HepG2 (cell line): ENCODE measurements around the gene APOC3. TPM values are rescaled to one million over a fixed set of nuclear protein-coding genes. Genes with fewer than 3 reads are reported as not detected.

ENCODE experiments used
- BRCA1 ChIP-seq: sonication (generic); formaldehyde crosslinking; IDR thresholded peaks from 2 replicates; pipeline ENCODE4 v1.4.0; 2020; ENCODE audit warnings: missing genetic modification reagents
- BRD4 ChIP-seq: sonication (generic); formaldehyde crosslinking; IDR thresholded peaks from 2 replicates; pipeline ENCODE4 v1.4.0; 2020; ENCODE audit warnings: missing genetic modification reagents
- FOXP1 ChIP-seq, 2 experiments: fragments of 450-650 bp in 1 of 2; IDR thresholded peaks; 2 replicates each; pipeline ENCODE4 v1.6.1; 2017 to 2018; ENCODE audit warnings: antibody characterized with exemption in 1 of 2
- HOXA3 ChIP-seq: sonication (generic); formaldehyde crosslinking; IDR thresholded peaks from 2 replicates; pipeline ENCODE4 v1.5.0; 2020; ENCODE audit warnings: missing genetic modification reagents
- HOXA9 ChIP-seq: sonication (generic); formaldehyde crosslinking; IDR thresholded peaks from 2 replicates; pipeline ENCODE4 v1.8.1; 2022; ENCODE audit warnings: missing genetic modification reagents, mild to moderate bottlenecking, moderate library complexity, borderline replicate concordance
- JUN ChIP-seq: sonication (generic); formaldehyde crosslinking; IDR thresholded peaks from 2 replicates; pipeline ENCODE4 v1.4.0; 2020; ENCODE audit warnings: mild to moderate bottlenecking, missing genetic modification reagents
- KMT2B ChIP-seq: IDR thresholded peaks from 2 replicates; pipeline ENCODE4 v1.6.1; 2016; ENCODE audit warnings: missing genetic modification reagents, missing compliant biosample characterization
- MAZ ChIP-seq, 2 experiments: sonication (generic) in 1 of 2; formaldehyde crosslinking in 1 of 2; IDR thresholded peaks; 2 replicates each; pipeline versions ENCODE4 v1.5.0 to v1.6.1; 2012 to 2020; ENCODE audit warnings: low read depth in 2 of 2, mild to moderate bottlenecking in 2 of 2, borderline replicate concordance in 1 of 2, improper control_type of control experiment in 1 of 2, low read length in 1 of 2, missing genetic modification reagents in 1 of 2, moderate library complexity in 1 of 2
- MED8 ChIP-seq: sonication (generic); formaldehyde crosslinking; IDR thresholded peaks from 2 replicates; pipeline ENCODE4 v1.8.1; 2023; ENCODE audit warnings: mild to moderate bottlenecking, missing genetic modification reagents; ENCODE audit not compliant: insufficient replicate concordance
- NFRKB ChIP-seq: fragments of 450-650 bp; IDR thresholded peaks from 2 replicates; pipeline ENCODE4 v1.6.1; 2017
- NFYB ChIP-seq: sonication (generic); formaldehyde crosslinking; IDR thresholded peaks from 2 replicates; pipeline ENCODE4 v1.4.0; 2020; ENCODE audit warnings: missing genetic modification reagents
- NR2F1 ChIP-seq, 2 experiments: fragments of 450-650 bp in 1 of 2; formaldehyde crosslinking in 1 of 2; IDR thresholded peaks; 2 replicates each; pipeline versions ENCODE4 v1.5.0 to v1.6.1; 2016 to 2020; ENCODE audit warnings: mild to moderate bottlenecking in 1 of 2, missing compliant biosample characterization in 1 of 2, missing genetic modification reagents in 1 of 2, moderate library complexity in 1 of 2
- POLR2AphosphoS5 ChIP-seq: IDR thresholded peaks from 2 replicates; pipeline ENCODE4 v1.6.1; 2012; ENCODE audit warnings: low read depth, low read length
- POLR2G ChIP-seq: fragments of 200-400 bp; formaldehyde crosslinking; IDR thresholded peaks from 2 replicates; pipeline ENCODE4 v1.6.1; 2018; ENCODE audit warnings: mild to moderate bottlenecking, low read depth, low read length, moderate library complexity
- RAD51 ChIP-seq: fragments of 450-650 bp; IDR thresholded peaks from 2 replicates; pipeline ENCODE4 v1.6.1; 2016; ENCODE audit warnings: borderline replicate concordance
- RCOR2 ChIP-seq: IDR thresholded peaks from 2 replicates; pipeline ENCODE4 v1.6.1; 2016; ENCODE audit warnings: missing biosample characterization, missing genetic modification reagents
- ZNF232 ChIP-seq: sonication (generic); formaldehyde crosslinking; IDR thresholded peaks from 2 replicates; pipeline ENCODE4 v1.4.0; 2020; ENCODE audit warnings: missing genetic modification reagents, borderline replicate concordance
- ZNF235 ChIP-seq: sonication (generic); formaldehyde crosslinking; IDR thresholded peaks from 2 replicates; pipeline ENCODE4 v1.8.1; 2023; ENCODE audit warnings: mild to moderate bottlenecking, missing genetic modification reagents, borderline replicate concordance
- ZNF614 ChIP-seq: IDR thresholded peaks from 2 replicates; pipeline ENCODE4 v1.6.1; 2018; ENCODE audit warnings: missing biosample characterization, missing genetic modification reagents, inconsistent platforms, borderline replicate concordance
- ZNF709 ChIP-seq: sonication (generic); formaldehyde crosslinking; IDR thresholded peaks from 2 replicates; pipeline ENCODE4 v1.5.0; 2020; ENCODE audit warnings: mild to moderate bottlenecking, missing genetic modification reagents
- polyA plus RNA-seq, 8 experiments: library from polyadenylated mRNA; depleted of rRNA in 3 of 8; stranded (reverse) in 7 of 8; unstranded in 1 of 8; fragments of >200 nt; fragmentation: Illumina TruSeq in 4 of 8; extraction: Trizol in 4 of 8; gene quantifications; 2 replicates each; pipeline versions ENCODE4 v1.2.1 to v1.2.3, GENCODE V29; 2011 to 2016; ENCODE audit warnings: low read depth in 4 of 8, missing spikeins in 1 of 8, mixed read lengths in 1 of 8; ENCODE audit not compliant: insufficient read depth in 1 of 8
- total RNA-seq, 5 experiments: library from RNA; depleted of rRNA; stranded (reverse); fragments of >200 nt; fragmentation: Illumina TruSeq; extraction: Trizol; gene quantifications; 2 replicates each; pipeline ENCODE4 v1.2.3, GENCODE V29; 2016; ENCODE audit warnings: low read depth in 1 of 5
- TF ChIP-seq, protein P1 (sequence below): sonication (generic); formaldehyde crosslinking; IDR thresholded peaks from 2 replicates; pipeline ENCODE4 v1.5.1; 2020; ENCODE audit warnings: missing genetic modification reagents, mild to moderate bottlenecking, borderline replicate concordance
- TF ChIP-seq, protein P2 (sequence below): sonication (generic); formaldehyde crosslinking; IDR thresholded peaks from 2 replicates; pipeline ENCODE4 v1.4.0; 2020; ENCODE audit warnings: missing genetic modification reagents
- TF ChIP-seq, protein P3 (sequence below): IDR thresholded peaks from 2 replicates; pipeline ENCODE4 v1.6.1; 2016
- TF ChIP-seq, protein P4 (sequence below): sonication (generic); formaldehyde crosslinking; IDR thresholded peaks from 2 replicates; pipeline ENCODE4 v1.8.1; 2023; ENCODE audit warnings: missing genetic modification reagents, mild to moderate bottlenecking, borderline replicate concordance

The APOC3 gene
- total and polyA plus RNA-seq, 2 of the 13 experiments (the other 11 are each of a cell fraction or from before 2014, with no cell fraction given), result 314 to 687 TPM

DNA sequence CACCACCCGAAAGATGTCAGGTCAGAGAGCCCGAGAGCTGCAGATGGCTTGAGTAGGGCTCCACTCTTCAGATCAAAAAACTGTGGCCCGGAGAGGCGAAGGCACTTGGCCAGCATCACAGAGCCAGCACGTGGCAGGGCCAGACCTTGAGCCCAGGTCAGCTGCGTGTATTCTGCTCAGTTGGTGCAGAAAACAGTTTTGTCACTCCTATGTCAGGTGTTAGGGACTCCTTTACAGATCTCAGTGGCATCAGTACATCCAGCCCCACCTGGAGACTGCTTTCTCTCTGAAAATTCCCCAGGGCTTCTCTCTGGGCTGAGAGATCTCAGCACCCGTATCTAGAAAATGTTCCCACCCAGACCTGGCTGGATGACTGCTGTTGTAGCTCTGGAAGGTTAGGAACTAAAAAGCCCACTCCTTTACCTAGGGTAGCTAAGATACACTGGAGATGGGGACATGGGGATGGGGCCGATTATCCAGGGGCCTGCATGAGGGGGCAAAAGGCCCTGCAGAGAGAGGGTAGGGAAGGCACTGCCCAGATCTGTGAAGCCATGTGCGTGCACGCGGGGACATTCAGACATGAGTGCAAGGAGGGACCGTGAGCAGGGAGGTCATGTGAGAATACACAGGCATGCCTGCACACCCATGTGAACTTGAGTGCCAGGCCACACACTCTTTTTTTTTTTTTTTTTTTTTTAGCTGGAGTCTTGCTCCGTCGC is 4.3 kb downstream of the APOC3 start (continued):
- TF ChIP-seq MAZ (IDR thresholded peaks at IDR 0.05; ENCODE audit: borderline replicate concordance, low read depth, low read length) (0 out of 2 replicates have a peak, but pooled peaks have one; percentile 8), MAZ (CRISPR knock-in tag; IDR thresholded peaks at IDR 0.05; ENCODE audit: low read depth) (no peak), NFRKB (no peak), KMT2B (CRISPR knock-in tag) (peak; percentile 28; the same call in 1 of the 2 replicates), HOXA9 (CRISPR knock-in tag) (peak; percentile 86; the same call in 1 of the 2 replicates), ZNF235 (peak; percentile 21; the same call in 1 of the 2 replicates), NFYB (CRISPR knock-in tag) (peak; percentile 13; the same call in 1 of the 2 replicates), HOXA3 (CRISPR knock-in tag) (peak; percentile 66), ZNF232 (CRISPR knock-in tag) (peak; percentile 52; the same call in 1 of the 2 replicates), FOXP1 (IDR thresholded peaks at IDR 0.05) (no peak), FOXP1 (CRISPR knock-in tag; IDR thresholded peaks at IDR 0.05) (peak; percentile 14; the same call in 1 of the 2 replicates), POLR2AphosphoS5 (peak; percentile 81), ZNF709 (CRISPR knock-in tag) (peak; percentile 44; the same call in 1 of the 2 replicates), BRCA1 (CRISPR knock-in tag) (0 out of 2 replicates have a peak, but pooled peaks have one; percentile 60), MED8 (peak; percentile 29), NR2F1 (CRISPR knock-in tag; IDR thresholded peaks at IDR 0.05) (peak in 1 of 2 experiments; percentile 52; a peak in 2 of 4 replicates), ZNF614 (CRISPR knock-in tag) (peak; percentile 52; the same call in 1 of the 2 replicates), JUN (0 out of 2 replicates have a peak, but pooled peaks have one; percentile 12), BRD4 (CRISPR knock-in tag) (no peak), POLR2G (peak; percentile 46), RCOR2 (peak; percentile 54; the same call in 1 of the 2 replicates), RAD51 (no peak)
- TF ChIP-seq, protein P1, sequence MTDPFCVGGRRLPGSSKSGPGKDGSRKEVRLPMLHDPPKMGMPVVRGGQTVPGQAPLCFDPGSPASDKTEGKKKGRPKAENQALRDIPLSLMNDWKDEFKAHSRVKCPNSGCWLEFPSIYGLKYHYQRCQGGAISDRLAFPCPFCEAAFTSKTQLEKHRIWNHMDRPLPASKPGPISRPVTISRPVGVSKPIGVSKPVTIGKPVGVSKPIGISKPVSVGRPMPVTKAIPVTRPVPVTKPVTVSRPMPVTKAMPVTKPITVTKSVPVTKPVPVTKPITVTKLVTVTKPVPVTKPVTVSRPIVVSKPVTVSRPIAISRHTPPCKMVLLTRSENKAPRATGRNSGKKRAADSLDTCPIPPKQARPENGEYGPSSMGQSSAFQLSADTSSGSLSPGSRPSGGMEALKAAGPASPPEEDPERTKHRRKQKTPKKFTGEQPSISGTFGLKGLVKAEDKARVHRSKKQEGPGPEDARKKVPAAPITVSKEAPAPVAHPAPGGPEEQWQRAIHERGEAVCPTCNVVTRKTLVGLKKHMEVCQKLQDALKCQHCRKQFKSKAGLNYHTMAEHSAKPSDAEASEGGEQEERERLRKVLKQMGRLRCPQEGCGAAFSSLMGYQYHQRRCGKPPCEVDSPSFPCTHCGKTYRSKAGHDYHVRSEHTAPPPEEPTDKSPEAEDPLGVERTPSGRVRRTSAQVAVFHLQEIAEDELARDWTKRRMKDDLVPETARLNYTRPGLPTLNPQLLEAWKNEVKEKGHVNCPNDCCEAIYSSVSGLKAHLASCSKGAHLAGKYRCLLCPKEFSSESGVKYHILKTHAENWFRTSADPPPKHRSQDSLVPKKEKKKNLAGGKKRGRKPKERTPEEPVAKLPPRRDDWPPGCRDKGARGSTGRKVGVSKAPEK (CRISPR knock-in tag), result peak; percentile 20
- TF ChIP-seq, protein P2, sequence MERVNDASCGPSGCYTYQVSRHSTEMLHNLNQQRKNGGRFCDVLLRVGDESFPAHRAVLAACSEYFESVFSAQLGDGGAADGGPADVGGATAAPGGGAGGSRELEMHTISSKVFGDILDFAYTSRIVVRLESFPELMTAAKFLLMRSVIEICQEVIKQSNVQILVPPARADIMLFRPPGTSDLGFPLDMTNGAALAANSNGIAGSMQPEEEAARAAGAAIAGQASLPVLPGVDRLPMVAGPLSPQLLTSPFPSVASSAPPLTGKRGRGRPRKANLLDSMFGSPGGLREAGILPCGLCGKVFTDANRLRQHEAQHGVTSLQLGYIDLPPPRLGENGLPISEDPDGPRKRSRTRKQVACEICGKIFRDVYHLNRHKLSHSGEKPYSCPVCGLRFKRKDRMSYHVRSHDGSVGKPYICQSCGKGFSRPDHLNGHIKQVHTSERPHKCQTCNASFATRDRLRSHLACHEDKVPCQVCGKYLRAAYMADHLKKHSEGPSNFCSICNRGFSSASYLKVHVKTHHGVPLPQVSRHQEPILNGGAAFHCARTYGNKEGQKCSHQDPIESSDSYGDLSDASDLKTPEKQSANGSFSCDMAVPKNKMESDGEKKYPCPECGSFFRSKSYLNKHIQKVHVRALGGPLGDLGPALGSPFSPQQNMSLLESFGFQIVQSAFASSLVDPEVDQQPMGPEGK (CRISPR knock-in tag), result peak; percentile 41; the same call in 1 of the 2 replicates
- TF ChIP-seq, protein P3, sequence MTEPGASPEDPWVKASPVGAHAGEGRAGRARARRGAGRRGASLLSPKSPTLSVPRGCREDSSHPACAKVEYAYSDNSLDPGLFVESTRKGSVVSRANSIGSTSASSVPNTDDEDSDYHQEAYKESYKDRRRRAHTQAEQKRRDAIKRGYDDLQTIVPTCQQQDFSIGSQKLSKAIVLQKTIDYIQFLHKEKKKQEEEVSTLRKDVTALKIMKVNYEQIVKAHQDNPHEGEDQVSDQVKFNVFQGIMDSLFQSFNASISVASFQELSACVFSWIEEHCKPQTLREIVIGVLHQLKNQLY (CRISPR knock-in tag), result peak; percentile 96
- TF ChIP-seq, protein P4, sequence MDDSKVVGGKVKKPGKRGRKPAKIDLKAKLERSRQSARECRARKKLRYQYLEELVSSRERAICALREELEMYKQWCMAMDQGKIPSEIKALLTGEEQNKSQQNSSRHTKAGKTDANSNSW (CRISPR knock-in tag), result no peak
